Neutrophil (primary cell): ENCODE data around the gene HHIPL2.

Experiments
- H3K27ac ChIP-seq: fragments of 200-600 bp; sonication (generic); 2 replicates; pipeline ENCODE4 v1.5.1; 2016; ENCODE audit warnings: mild to moderate bottlenecking, moderate library complexity
- H3K27me3 ChIP-seq: fragments of 200-600 bp; sonication (generic); 2 replicates; pipeline ENCODE4 v1.6.0; 2016; ENCODE audit warnings: mild to moderate bottlenecking
- H3K36me3 ChIP-seq: fragments of 200-600 bp; sonication (generic); 2 replicates; pipeline ENCODE4 v1.5.1; 2017
- H3K4me1 ChIP-seq, 2 experiments: fragments of 200-600 bp in 1 of 2; sonication (generic) in 1 of 2; 1 replicate in 1 of 2; 2 replicates in 1 of 2; pipeline versions ENCODE4 v1.5.1 to v1.6.1; 2013 to 2016; ENCODE audit warnings: low read depth in 1 of 2, low read length in 1 of 2, mild to moderate bottlenecking in 1 of 2, moderate library complexity in 1 of 2; ENCODE audit not compliant: control insufficient read depth in 1 of 2, insufficient read depth in 1 of 2
- H3K4me3 ChIP-seq, 2 experiments: fragments of 200-600 bp in 1 of 2; sonication (generic) in 1 of 2; 1 replicate in 1 of 2; 2 replicates in 1 of 2; pipeline ENCODE4 v1.5.1; 2013 to 2016; ENCODE audit warnings: low read depth in 1 of 2, low read length in 1 of 2, mild to moderate bottlenecking in 1 of 2, moderate library complexity in 1 of 2
- H3K9me3 ChIP-seq: fragments of 200-600 bp; sonication (generic); 2 replicates; pipeline ENCODE4 v1.5.1; 2016
- TF ChIP-seq, protein P1 (sequence below): fragments of 200-600 bp; sonication (generic); IDR thresholded peaks from 2 replicates; pipeline ENCODE4 v1.5.1; 2016; ENCODE audit warnings: antibody characterized with exemption

Gene HHIPL2

DNA sequence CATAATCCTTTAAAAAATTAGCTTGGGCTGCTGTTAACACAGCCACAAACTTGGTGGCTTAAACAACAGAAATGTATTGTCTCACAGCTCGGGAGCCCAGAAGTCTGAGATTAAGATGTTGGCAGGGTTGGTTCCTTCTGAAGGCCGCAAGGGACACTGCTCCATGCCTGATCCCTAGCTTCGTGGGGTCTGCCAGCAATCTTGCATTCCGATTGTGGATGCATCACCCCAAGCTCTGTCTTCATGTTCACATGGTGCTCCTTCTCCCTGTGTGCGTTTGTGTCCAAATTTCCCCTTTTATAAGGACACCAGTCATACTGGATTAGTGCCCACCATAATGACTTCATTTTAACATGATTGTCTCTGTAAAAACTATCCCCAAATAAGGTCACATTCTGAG, 5.0 kb upstream of the HHIPL2 start:
- no peak overlapping the region for H3K27ac ChIP-seq
- H3K4me1 ChIP-seq: no peaks in the 10 kb centered on the region
- peaks cover 3% of the 10 kb centered on the region for H3K27me3 ChIP-seq
- H3K9me3 ChIP-seq: no peaks in the 10 kb centered on the region
- TF ChIP-seq, protein P1, sequence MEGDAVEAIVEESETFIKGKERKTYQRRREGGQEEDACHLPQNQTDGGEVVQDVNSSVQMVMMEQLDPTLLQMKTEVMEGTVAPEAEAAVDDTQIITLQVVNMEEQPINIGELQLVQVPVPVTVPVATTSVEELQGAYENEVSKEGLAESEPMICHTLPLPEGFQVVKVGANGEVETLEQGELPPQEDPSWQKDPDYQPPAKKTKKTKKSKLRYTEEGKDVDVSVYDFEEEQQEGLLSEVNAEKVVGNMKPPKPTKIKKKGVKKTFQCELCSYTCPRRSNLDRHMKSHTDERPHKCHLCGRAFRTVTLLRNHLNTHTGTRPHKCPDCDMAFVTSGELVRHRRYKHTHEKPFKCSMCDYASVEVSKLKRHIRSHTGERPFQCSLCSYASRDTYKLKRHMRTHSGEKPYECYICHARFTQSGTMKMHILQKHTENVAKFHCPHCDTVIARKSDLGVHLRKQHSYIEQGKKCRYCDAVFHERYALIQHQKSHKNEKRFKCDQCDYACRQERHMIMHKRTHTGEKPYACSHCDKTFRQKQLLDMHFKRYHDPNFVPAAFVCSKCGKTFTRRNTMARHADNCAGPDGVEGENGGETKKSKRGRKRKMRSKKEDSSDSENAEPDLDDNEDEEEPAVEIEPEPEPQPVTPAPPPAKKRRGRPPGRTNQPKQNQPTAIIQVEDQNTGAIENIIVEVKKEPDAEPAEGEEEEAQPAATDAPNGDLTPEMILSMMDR: no peak
- no peak overlapping the region for H3K4me3 ChIP-seq
- peaks cover 22% of the 10 kb centered on the region for H3K36me3 ChIP-seq

DNA sequence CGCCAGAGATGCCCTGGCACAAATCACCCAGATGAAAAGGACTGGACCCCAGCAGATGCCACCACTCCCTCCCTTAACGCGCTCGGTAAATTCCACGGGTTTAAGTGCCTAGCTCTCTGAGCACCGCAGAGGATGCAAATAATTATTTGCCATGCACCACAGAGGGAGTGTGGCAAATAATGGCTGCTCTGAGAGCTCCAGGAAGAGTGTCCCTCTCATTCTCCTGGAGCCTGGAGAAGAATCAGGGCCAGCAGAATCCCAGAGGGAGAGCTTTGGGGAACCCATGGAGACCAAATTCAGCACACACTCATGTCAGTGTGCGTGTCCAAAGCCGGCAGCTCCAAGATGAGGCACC, 667 bp downstream of the HHIPL2 start:
- Histone ChIP-seq H3K4me3 (no peak overlapping the region), H3K36me3 (no peaks in the 10 kb centered on the region), H3K27me3 (peaks cover 30% of the 10 kb centered on the region), H3K27ac (no peak overlapping the region), H3K4me1 (no peaks in the 10 kb centered on the region), H3K9me3 (no peaks in the 10 kb centered on the region)
- TF ChIP-seq, protein P1: no peak

DNA sequence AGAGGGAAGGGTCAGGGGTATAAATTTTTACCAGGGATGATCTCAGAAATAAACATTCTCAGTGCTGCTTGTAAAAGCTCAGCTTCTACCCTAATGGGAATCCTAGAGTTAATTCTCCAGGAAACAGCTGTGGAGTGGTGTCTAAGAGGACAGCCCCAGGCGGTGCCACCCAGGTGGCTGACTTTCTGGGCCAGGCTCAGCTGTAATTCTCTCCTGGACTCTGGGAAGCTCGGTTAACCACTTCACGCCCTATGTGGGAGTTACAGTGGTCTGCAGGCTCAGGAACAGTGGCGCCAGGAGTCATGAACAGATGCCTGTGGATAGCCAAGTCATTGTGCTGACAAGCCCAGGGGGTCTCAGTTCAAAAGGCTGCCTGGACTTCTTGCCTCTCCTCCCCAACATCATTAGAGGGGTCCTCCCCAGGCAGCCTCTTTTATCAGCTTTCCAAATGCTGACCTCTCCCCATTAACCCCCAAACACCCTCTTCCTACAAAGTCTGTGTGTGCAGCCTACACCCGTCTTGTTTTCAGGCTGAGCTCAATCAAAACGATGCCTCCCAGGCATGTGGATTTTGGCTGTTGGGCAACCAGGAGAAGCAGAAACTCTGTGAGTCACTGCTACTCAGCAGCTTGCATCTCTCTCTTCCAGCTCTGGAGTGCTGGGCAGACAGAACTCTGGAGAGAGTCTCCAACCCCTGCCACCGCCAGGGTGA, 1.2 kb downstream of the HHIPL2 start:
- Histone ChIP-seq H3K36me3 (no peaks in the 10 kb centered on the region), H3K27ac (no peak overlapping the region), H3K4me1 (no peaks in the 10 kb centered on the region), H3K27me3 (peaks cover 30% of the 10 kb centered on the region), H3K9me3 (no peaks in the 10 kb centered on the region), H3K4me3 (no peak overlapping the region)
- TF ChIP-seq, protein P1: no peak

DNA sequence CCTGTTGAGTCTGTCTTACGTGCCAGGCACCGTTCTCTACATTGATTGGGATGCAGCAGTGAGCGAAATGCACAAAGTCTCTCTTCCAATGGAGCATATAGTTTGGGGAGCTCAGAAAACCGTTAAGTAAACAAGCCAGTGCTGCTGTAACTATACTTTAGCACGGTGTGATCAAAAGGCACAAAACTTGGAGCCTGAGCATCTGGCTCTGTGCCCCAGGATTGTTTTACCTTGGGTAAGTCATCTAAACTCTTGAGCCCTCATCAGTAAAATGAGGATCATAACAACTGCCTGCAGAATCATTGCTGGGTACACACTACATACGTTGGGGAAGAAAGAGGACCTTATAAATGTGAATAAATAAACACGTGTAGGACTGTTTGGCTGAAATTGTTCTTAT, 1.8 kb downstream of the HHIPL2 start:
- peaks cover 30% of the 10 kb centered on the region for H3K27me3 ChIP-seq
- TF ChIP-seq, protein P1: no peak
- no peaks in the 10 kb centered on the region for H3K4me1 ChIP-seq
- no peak overlapping the region for H3K27ac ChIP-seq
- H3K9me3 ChIP-seq: no peaks in the 10 kb centered on the region
- no peaks in the 10 kb centered on the region for H3K36me3 ChIP-seq
- no peak overlapping the region for H3K4me3 ChIP-seq

DNA sequence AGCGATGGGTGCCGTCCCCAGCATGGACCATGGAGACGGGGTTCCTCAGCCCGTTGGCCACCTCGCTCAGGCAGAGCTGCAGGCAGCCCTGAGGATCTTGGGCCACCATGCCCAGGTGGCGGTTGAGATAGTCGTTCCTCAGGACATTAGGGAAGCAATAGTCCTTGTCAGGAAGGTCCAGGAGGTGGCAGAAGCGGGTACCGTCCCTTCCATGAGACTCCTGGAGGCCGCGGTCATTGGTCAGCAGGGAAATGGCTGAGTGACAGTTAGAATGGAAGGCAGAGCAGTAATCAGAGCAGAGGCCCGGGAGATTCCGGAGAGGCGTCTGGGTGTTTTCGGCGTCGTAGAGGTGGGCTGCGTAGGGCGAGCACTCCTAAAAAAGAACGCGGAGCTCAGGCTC, 4.1 kb downstream of the HHIPL2 start:
- H3K4me3 ChIP-seq: no peak overlapping the region
- H3K36me3 ChIP-seq: no peaks in the 10 kb centered on the region
- peaks cover 30% of the 10 kb centered on the region for H3K27me3 ChIP-seq
- TF ChIP-seq, protein P1: no peak
- H3K9me3 ChIP-seq: no peaks in the 10 kb centered on the region
- no peak overlapping the region for H3K27ac ChIP-seq
- no peaks in the 10 kb centered on the region for H3K4me1 ChIP-seq
